Skeletal muscle cell (primary cell): Measurements from ENCODE around the gene DDX42.

Experiments used
- DNase-seq: peaks from one replicate; pipeline ENCODE4 v3.0.0-alpha.2; 2010; ENCODE audit warnings: low read depth
- H3K4me3 ChIP-seq: 2 replicates; pipeline ENCODE4 v1.5.1; 2011; ENCODE audit warnings: low read depth, mild to moderate bottlenecking, control low read depth, low read length, moderate library complexity

The DDX42 gene

DNA sequence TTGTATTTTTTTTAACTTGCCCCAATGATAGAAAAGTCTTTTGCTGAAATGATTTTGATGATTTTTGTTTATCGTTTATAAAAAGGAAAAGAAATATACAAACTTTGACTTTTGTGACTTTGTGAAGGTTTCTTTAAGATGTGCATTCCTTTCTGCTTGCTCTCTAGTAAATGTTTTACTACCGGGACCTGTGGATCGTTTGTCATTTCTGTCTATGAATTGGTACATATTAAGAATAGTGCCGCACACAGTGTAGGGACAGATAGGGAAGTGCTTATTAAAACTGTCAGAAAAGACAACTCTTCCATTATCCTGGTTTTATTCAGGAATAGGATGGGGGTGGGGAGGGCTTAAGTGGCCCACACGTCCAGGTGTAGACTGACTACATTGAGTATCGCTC is 45.2 kb downstream of the DDX42 start:
- no peak for DNase-seq

DNA sequence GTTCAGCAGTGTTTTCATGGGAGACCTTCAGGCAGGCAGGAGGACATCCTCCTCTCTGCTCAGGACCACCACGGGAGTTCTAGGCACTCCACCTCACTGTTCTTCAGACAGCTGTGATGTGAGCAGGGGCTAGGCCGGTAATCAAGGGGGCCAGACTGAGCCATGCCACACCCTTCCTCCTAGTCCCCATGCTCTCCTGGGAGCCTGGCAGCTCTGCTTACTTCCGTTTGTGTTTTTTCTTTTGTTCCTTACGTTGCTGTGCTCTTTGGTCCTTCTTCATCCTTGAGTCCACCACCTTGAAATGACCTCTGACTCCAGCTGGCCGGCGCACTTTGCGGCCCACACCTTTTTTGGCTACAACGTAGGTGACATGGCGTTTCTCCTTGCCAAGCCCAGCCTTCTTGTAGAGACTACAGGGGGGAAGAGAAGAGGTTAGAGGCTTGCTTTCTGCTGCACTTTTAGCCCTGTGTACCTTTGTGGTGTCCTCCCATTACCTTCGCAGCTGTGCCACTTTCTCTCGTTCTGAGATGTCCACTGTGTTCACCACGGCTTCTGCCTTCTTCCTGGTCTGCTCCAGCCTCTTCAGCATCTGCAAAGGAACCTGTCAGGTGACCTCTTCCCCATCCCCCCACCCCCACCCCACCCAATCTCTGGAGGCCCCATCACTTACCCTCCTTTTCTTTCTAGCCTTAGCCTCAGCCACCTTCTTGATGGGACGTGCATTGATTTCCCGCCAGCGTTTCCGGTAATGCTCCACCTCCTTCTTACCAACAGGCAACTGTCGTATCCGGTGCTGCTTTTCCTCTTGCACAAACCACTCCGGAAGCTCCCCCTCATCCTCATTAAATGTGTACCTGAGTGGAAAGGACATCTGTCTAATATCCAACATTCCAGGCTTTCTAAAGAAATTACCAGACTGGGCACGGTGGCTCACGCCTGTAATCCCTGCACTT is 45.9 kb downstream of the DDX42 start:
- no peak overlapping the region for H3K4me3 ChIP-seq
- no peak for DNase-seq

More for the DNA sequence above, 45.2 kb downstream of the DDX42 start:
- H3K4me3 ChIP-seq, result no peak overlapping the region

- H3K4me3 ChIP-seq, result no peak overlapping the region
- no peak for DNase-seq
Measured at GRCh38 chr17:63820963-63821561, 47.1 kb downstream of the DDX42 start.

GRCh38 chr17:63821804-63822203 is 47.8 kb downstream of the DDX42 start:
- no peak for DNase-seq
- no peak overlapping the region for H3K4me3 ChIP-seq

DNA sequence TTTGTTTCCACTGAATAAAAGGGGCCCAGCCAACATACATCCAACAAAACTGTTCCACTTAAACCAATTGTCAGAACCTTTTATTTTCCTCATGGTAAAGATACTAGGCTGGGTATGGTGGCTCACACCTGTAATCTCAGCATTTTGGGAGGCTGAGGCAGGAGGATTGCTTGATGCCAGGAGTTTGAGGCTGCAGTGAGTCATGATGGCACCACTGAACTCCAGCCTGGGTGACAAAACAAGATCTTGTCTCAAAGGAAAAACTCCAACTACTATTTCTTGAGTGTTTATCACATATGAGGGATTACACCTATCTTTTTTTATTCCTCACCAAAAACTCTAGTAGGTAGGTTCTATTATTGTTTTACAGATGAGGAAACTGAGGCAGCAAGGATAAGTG is 48.6 kb downstream of the DDX42 start:
- H3K4me3 ChIP-seq, result no peak overlapping the region
- no peak for DNase-seq

GRCh38 chr17:63823659-63824331 is 49.8 kb downstream of the DDX42 start:
- no peak for DNase-seq
- H3K4me3 ChIP-seq, result no peak overlapping the region

DNA sequence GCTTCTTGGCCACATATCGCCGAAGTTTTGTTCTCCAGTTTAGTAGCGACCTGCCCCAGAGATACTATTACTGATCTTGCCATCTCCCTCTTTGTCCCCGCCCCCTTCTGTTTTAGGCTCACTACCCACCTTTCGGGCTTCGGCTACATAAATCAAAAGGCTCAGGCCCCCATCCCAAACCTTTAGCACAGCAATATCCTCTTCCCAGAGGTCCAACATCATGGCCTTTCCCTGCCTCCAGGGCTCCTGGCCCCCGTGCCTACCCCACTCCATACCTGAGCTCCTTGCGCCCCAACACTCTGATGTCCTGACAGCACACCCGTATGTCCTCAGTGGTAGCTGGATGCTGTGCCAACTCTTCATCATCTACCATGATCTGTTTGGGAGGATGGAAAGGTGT is 50.4 kb downstream of the DDX42 start:
- H3K4me3 ChIP-seq, result no peak overlapping the region
- DNase-seq, result no peak

DNA sequence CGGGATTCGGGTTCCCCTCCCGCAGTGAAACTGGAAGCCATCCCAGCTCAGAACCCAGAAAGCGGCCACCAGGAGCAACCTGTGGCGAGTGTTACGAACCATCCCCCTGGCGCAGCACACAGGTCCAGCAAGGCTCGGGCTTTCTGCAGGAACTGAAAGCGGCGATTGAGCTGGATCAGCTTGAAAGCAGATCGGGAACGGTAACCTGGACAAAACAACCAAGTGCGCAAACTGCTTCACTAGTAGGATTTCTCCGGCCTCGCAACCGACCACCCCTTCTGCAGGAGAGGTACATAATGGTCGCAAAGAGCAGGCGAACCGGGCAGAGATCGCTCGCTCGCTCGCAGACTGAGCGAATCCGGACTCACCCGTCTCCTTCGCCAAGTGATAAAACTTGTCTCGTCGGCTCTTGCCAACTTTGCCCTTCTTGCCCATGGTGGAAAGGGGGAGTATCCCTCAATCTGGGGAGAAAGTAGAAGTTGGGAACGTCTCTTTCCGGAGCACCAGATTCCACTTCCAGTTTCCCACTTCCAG is 52.6 kb downstream of the DDX42 start:
- peak overlapping the region; percentile 79 for H3K4me3 ChIP-seq
- DNase-seq, result no peak

GRCh38 chr17:63827002-63827800 is 53.2 kb downstream of the DDX42 start, which contains the start of the genes FTSJ3 and PSMC5:
Gene FTSJ3, minus strand, starts transcription at chr17:63827663. Its CDS starts 761 bp downstream, at chr17:63826902.
Gene PSMC5, plus strand, starts transcription at chr17:63827431. Its CDS starts 60 bp downstream, at chr17:63827491.
- peak; percentile 81 for DNase-seq
- H3K4me3 ChIP-seq, result peak within 1 kb of the TSS; percentile 79

GRCh38 chr17:63827801-63828221 is 53.8 kb downstream of the DDX42 start:
- peak overlapping the region; percentile 79 for H3K4me3 ChIP-seq
- no peak for DNase-seq

- H3K4me3 ChIP-seq, result no peak overlapping the region
Measured at GRCh38 chr17:63828936-63829335, 55.0 kb downstream of the DDX42 start.

GRCh38 chr17:63830278-63830677 is 56.3 kb downstream of the DDX42 start:
- H3K4me3 ChIP-seq, result no peak overlapping the region
- no peak for DNase-seq

More at GRCh38 chr17:63828936-63829335, 55.0 kb downstream of the DDX42 start:
- DNase-seq, result no peak

- H3K4me3 ChIP-seq, result no peak overlapping the region
- DNase-seq, result no peak
Measured at GRCh38 chr17:63830904-63831491, 57.0 kb downstream of the DDX42 start.

- H3K4me3 ChIP-seq, result no peak overlapping the region
- DNase-seq, result no peak
Measured at GRCh38 chr17:63831505-63831904, 57.5 kb downstream of the DDX42 start.

- no peak overlapping the region for H3K4me3 ChIP-seq
- DNase-seq, result no peak
Measured at GRCh38 chr17:63832014-63832413, 58.0 kb downstream of the DDX42 start.

DNA sequence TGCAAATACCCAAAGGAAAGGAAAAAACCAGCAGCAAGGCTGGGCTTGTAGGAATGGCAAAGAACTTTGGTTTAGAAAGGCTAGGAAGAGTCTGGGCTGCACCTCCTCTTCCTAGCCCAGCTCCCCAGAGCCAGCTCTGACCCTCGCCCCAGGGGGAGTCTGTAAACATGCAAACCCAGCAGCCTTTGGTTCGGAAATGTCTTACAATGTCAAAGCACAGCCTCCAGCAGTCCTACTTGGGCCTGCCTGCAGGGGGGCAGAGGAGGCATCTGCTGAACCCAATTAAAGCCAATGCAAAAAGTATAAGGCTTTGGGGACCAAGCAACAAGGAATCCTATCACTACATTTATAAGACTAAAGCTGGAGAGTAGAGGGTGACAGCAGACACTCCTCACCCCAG is 58.5 kb downstream of the DDX42 start:
- H3K4me3 ChIP-seq, result no peak overlapping the region
- DNase-seq, result no peak

DNA sequence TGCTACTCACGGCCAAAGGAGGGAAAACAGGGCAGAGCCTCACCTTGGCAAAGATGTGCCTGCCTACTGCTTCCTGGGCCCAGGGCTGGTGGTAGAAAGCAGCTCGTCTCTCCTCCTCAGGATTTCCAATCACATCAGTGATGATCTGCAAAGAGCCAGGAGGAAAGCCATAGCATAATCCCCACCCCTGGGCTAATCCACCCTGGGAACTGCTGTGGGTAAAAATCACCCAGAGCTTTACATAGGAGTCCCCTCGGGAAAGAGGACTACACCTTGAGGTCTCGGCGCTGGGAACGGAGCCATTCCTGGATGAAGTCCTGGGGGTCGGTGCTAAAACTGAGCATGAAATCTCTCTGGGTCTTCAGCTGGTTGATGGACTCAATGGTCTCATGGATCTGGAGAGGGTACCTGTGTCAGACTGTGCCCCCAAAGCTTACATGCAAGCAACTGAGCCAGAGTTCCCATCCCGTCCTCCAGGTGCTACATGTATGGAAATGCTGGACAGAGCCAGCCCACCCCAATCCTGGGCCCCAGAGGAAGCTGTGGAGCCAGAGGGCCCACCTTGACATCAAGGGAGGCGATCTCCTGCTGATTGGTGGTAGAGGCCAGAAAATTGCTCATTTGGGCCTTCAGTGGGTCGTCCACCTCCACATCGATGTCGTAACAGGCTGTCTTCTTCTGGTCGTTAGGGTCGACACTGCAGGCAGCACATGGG is 59.2 kb downstream of the DDX42 start:
- H3K4me3 ChIP-seq, result no peak overlapping the region
- DNase-seq, result no peak

DNA sequence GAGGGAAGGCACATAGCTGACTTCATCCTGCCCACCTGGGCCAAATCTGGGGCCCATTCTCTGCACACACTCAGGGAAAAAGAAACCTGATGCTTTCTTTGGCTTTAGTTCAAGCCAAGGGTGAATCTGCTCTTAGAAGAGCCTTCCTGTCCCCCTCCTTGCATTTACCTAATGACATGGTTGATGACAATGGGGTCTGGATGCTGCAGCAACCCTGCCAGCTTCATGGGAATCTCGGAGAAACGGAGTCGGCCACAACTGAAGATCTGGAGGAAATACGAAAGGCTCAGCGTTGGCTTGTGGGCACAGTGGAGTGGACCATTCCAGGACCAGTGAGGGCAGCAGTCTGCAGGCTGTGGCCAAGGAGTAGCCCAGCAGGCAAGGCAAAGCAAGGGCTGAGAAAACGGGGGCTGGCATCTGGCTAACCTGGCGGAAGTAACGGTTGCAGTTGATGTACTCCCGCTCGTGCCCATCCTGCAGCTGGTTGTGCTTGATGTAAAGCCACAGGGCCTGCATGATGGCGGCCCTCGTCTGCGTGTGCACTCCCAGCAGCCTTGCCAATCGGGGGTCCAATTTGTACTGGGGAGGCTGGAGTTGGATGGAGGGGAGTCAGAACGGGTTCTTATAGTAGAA is 59.9 kb downstream of the DDX42 start:
- no peak for DNase-seq

More for the DNA sequence above, 59.9 kb downstream of the DDX42 start:
- no peak overlapping the region for H3K4me3 ChIP-seq
